OCI-LY7 (cell line): ENCODE data around the gene NEURL3. TPM values are rescaled to one million over a fixed set of nuclear protein-coding genes. Genes with fewer than 3 reads are reported as not detected.

ENCODE experiments used
- BruUV-seq: library from RNA; stranded (reverse); fragments of 400-500 nt; replicated peaks from 2 replicates; lab custom pipeline; 2021; lab: Mats Ljungman, UMichigan
- CTCF ChIA-PET: fragments of 300-600 bp; sonication (Branson Sonifier 250); formaldehyde crosslinking; loops from one replicate; lab custom pipeline; 2022; ENCODE audit warnings: antibody characterized with exemption; ENCODE audit not compliant: unreplicated experiment; lab: Charles Lee
- POLR2A ChIA-PET: fragments of 300-600 bp; sonication (Branson Sonifier 250); formaldehyde crosslinking; loops from one replicate; lab custom pipeline; 2022; ENCODE audit warnings: antibody characterized with exemption; lab: Charles Lee
- DNase-seq: peaks from one replicate; pipeline ENCODE4 v3.0.0-alpha.2; 2015; ENCODE audit warnings: low spot score
- H2AFZ ChIP-seq: fragments of 200-600 bp; sonication (generic), shearing (Covaris generic); 2 replicates; pipeline ENCODE4 v1.6.1; 2014; ENCODE audit warnings: mild to moderate bottlenecking, antibody characterized with exemption, low read length, moderate library complexity
- H3K27ac ChIP-seq: fragments of 200-600 bp; sonication (generic); 2 replicates; pipeline ENCODE4 v1.5.1; 2014; ENCODE audit warnings: mixed run types, low read depth, mild to moderate bottlenecking, moderate library complexity, low read length, inconsistent platforms; ENCODE audit not compliant: poor library complexity, severe bottlenecking
- H3K36me3 ChIP-seq: fragments of 200-600 bp; sonication (generic); 2 replicates; pipeline ENCODE4 v1.6.1; 2014; ENCODE audit warnings: mild to moderate bottlenecking, antibody characterized with exemption, low read length, moderate library complexity, mixed read lengths; ENCODE audit not compliant: insufficient read depth
- H3K4me1 ChIP-seq: fragments of 200-600 bp; sonication (generic); 2 replicates; pipeline ENCODE4 v1.5.1; 2014; ENCODE audit warnings: mild to moderate bottlenecking, low read length; ENCODE audit not compliant: insufficient read depth, poor library complexity, severe bottlenecking
- H3K4me2 ChIP-seq: fragments of 200-600 bp; sonication (generic); 2 replicates; pipeline ENCODE4 v1.6.1; 2014; ENCODE audit warnings: mild to moderate bottlenecking, low read length
- H3K4me3 ChIP-seq: fragments of 200-600 bp; sonication (generic); 2 replicates; pipeline ENCODE4 v1.5.1; 2014; ENCODE audit warnings: mild to moderate bottlenecking, low read depth, low read length; ENCODE audit not compliant: poor library complexity, severe bottlenecking
- H3K79me2 ChIP-seq: fragments of 200-600 bp; sonication (generic); 2 replicates; pipeline ENCODE4 v1.6.1; 2016; ENCODE audit warnings: low read depth, mild to moderate bottlenecking, low read length, moderate library complexity, mixed read lengths; ENCODE audit not compliant: insufficient read depth
- H3K9me2 ChIP-seq: fragments of 200-600 bp; sonication (generic); 2 replicates; pipeline ENCODE4 v1.6.1; 2016; ENCODE audit warnings: mild to moderate bottlenecking, low read length, mixed read lengths; ENCODE audit not compliant: insufficient read depth
- H3K9me3 ChIP-seq: fragments of 200-600 bp; sonication (generic); 2 replicates; pipeline ENCODE4 v1.6.1; 2014; ENCODE audit warnings: mild to moderate bottlenecking, mixed run types, low read length, mixed read lengths
- H4K20me1 ChIP-seq: fragments of 200-600 bp; sonication (generic); 2 replicates; pipeline ENCODE4 v1.6.1; 2014; ENCODE audit warnings: mild to moderate bottlenecking, antibody characterized with exemption, low read length, moderate library complexity, mixed read lengths; ENCODE audit not compliant: insufficient read depth
- CTCF ChIP-seq: fragments of 200-600 bp; sonication (generic); conservative IDR thresholded peaks from 2 replicates; pipeline ENCODE4 v1.5.1; 2014; ENCODE audit warnings: mild to moderate bottlenecking, antibody characterized with exemption, low read length, moderate library complexity, mixed read lengths
- EZH2phosphoT487 ChIP-seq: fragments of 200-600 bp; sonication (generic); IDR thresholded peaks from 2 replicates; pipeline ENCODE4 v1.6.1; 2018; ENCODE audit warnings: low read depth, borderline replicate concordance, mild to moderate bottlenecking, mixed run types, antibody characterized with exemption, low read length, moderate library complexity, mixed read lengths
- intact Hi-C: fragments of 100-400 bp; cut with micrococcal nuclease; formaldehyde crosslinking; loops from one replicate; pipeline ENCODE4 v1.10.0; 2022; ENCODE audit not compliant: unreplicated experiment
- total RNA-seq, 2 experiments: library from RNA; depleted of rRNA in 1 of 2; stranded (reverse); fragments of >200 nt in 1 of 2; shearing (Covaris generic) in 1 of 2; gene quantifications; 2 replicates each; pipeline ENCODE4 v1.2.3, GENCODE V29; 2014 to 2022

NEURL3 gene
- total RNA-seq, 2 experiments from 2014 or later: not detected

- H3K4me3 ChIP-seq: no peak overlapping the region
- BruUV-seq: no TSS peak
- ChIA-PET CTCF (no interaction called here), POLR2A (interaction anchor here (0.7 kb wide), 1 partner anchor 24 kb away, joined by 4 read pairs; no protein-coding TSS in a partner anchor)
- no peak overlapping the region for H3K27ac ChIP-seq
- H3K9me3 ChIP-seq: peaks cover 2% of the 10 kb centered on the region; the same call in 1 of the 2 replicates
- H3K79me2 ChIP-seq: no peaks in the 10 kb centered on the region
- H2AFZ ChIP-seq: no peak overlapping the region
- no peak for TF ChIP-seq CTCF
- no peak for TF ChIP-seq EZH2phosphoT487
- DNase-seq: no peak
- H3K9me2 ChIP-seq: no peaks in the 10 kb centered on the region
- intact Hi-C loops: no loop called here
- no peaks in the 10 kb centered on the region for H4K20me1 ChIP-seq
- no peaks in the 10 kb centered on the region for H3K36me3 ChIP-seq
- no peaks in the 10 kb centered on the region for H3K4me1 ChIP-seq
- no peak overlapping the region for H3K4me2 ChIP-seq
Measured at GRCh38 chr2:96511851-96512250, 6.7 kb upstream of the NEURL3 start.

- TF ChIP-seq EZH2phosphoT487 (no peak), CTCF (no peak)
- CTCF ChIA-PET: interaction anchor here (0.9 kb wide), 1 partner anchor 43 kb away, joined by 3 read pairs; no protein-coding TSS in a partner anchor
- no peaks in the 10 kb centered on the region for H3K79me2 ChIP-seq
- intact Hi-C loops: no loop called here
- no peaks in the 10 kb centered on the region for H4K20me1 ChIP-seq
- DNase-seq: no peak
- no peak overlapping the region for H3K4me3 ChIP-seq
- BruUV-seq: no TSS peak
- H3K4me2 ChIP-seq: no peak overlapping the region
- POLR2A ChIA-PET: interaction anchor here (0.7 kb wide), 1 partner anchor 1343 kb away, joined by 3 read pairs; no protein-coding TSS in a partner anchor
- H3K9me2 ChIP-seq: no peaks in the 10 kb centered on the region
- H2AFZ ChIP-seq: no peak overlapping the region
- H3K36me3 ChIP-seq: no peaks in the 10 kb centered on the region
- no peak overlapping the region for H3K27ac ChIP-seq
- no peaks in the 10 kb centered on the region for H3K4me1 ChIP-seq
- H3K9me3 ChIP-seq: no peaks in the 10 kb centered on the region
Measured at GRCh38 chr2:96510931-96511595, 5.9 kb upstream of the NEURL3 start.

- intact Hi-C loops: loop anchor here (1.0 to 10.0 kb wide), 3 partner anchors 44 to 245 kb away; partner anchors contain the start of genes CIAO1 and TMEM127
- Histone ChIP-seq H3K9me3 (no peaks in the 10 kb centered on the region), H3K36me3 (no peaks in the 10 kb centered on the region), H4K20me1 (no peaks in the 10 kb centered on the region), H3K9me2 (no peaks in the 10 kb centered on the region), H3K4me1 (no peaks in the 10 kb centered on the region), H3K4me2 (peak overlapping the region; percentile 47), H3K4me3 (no peak overlapping the region), H3K27ac (no peak overlapping the region), H3K79me2 (no peaks in the 10 kb centered on the region), H2AFZ (peak overlapping the region; percentile 82)
- no peak for DNase-seq
- TF ChIP-seq EZH2phosphoT487: no peak
- TF ChIP-seq CTCF: no peak
- BruUV-seq: no TSS peak
- ChIA-PET POLR2A (no interaction called here), CTCF (interaction anchor here (0.6 to 1.0 kb wide), 2 partner anchors 245 to 1887 kb away, joined by 3 to 4 read pairs; no protein-coding TSS in a partner anchor)
Measured at GRCh38 chr2:96509847-96510230, 4.7 kb upstream of the NEURL3 start.
